NAMALWA (cell line): Measurements from ENCODE around the gene ENPP3.
"Not testable (repeated sequence)": the region's sequence is repeated elsewhere in the genome, so short reads cannot be mapped to it uniquely, and the experiment has no call there.

Source experiments
- DNase-seq: peaks from one replicate; pipeline ENCODE4 v3.0.0-alpha.2; 2015; ENCODE audit warnings: low spot score

Gene ENPP3

DNA sequence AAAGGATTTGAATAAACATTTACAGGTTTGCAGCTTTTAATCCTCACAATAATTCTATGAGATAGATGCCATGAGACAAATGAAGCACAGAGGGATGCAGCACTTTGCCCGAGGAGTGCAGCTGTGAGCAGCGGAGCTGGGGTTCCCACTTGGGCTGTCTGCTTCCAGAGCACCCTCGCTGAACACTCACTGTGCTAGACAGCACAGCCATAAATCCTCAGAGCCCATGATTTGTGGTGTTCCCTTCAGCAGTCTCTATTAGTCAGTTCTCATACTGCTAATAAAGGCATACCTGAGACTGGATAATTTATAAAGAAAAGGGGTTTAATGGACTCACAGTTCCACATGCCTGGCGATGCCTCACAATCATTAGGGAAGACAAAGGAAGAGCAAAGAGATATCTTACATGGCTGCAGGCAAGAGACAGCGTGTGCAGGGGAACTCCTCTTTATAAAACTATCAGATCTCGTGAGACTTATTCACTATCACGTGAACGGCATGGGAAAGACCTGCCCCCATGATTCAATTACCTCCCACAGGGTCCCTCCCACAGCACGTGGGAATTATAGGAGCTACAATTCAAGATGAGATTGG lies 99.0 kb downstream of the ENPP3 start:
- DNase-seq: no peak

DNA sequence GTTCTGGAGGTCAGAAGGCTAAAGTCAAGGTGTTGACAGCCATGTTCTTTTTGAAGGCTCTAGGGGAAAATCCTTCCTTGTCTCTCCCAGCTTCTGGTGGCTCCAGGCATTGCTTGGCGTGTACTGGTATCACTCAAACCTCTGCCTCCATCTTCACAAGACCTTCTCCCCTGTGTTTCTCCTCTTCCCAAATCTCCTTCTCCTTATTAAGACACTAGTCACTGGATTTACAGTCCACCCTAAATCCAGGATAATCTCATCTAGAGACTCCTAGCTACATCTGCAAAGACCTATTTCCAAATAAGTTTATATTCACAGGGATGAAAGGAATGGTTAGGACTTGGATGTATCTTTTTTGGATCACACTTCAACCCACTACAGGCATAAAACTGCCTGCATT lies 99.7 kb downstream of the ENPP3 start:
- no peak for DNase-seq

DNA sequence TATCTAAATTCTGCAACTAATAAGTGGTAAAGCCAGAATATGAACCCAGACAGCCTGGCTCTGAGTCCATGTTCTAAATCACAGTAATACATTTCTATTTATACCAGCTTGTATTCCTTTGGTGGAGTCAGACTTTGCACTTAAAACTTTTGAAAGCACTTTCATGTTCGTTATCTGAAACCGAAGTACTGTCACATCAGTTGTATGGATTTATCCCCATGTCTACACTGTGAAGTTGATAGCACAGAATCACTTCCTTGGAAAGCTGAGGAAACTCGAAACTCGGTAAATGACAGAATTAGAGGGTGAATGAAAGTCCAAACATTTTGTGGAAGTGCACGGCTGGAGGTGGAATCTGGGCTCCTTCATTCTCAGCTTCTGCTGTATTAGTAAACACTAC lies 102.0 kb downstream of the ENPP3 start:
- DNase-seq: no peak

- DNase-seq: no peak
Measured at GRCh38 chr6:131740161-131740560, 103.1 kb downstream of the ENPP3 start.

DNA sequence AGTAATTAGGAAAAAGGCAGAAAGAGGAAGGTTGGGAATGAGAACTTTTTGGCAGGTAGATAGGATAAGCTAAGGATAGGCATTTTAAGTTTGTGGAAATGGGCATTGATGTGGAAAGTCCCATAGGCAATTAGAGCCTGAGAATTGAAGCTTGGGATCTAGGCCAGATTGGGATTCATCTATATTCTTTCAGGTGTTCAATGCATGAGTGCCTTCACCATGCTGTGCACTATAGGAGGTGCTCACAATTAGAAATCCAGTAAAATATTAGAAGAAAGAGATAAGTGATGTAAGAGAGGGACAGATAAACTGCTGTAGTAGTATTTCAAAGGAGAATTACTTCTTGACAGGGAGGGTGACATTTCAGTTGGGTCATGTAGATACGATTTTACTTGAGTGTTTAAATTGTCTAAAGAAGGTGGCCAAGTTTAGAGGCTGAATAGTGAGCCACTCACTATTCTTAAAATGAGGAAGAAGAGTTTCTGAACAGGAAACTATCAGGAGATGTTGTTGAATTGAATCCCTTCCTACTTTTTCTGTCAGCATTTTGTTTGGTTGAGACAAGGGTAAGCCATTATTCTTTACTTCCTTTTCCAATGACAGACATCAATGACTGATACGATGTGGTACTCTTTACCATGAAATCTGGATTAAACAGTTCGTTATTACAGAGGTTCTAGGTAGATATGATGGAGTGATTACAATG lies 104.7 kb downstream of the ENPP3 start:
- DNase-seq: no peak

DNA sequence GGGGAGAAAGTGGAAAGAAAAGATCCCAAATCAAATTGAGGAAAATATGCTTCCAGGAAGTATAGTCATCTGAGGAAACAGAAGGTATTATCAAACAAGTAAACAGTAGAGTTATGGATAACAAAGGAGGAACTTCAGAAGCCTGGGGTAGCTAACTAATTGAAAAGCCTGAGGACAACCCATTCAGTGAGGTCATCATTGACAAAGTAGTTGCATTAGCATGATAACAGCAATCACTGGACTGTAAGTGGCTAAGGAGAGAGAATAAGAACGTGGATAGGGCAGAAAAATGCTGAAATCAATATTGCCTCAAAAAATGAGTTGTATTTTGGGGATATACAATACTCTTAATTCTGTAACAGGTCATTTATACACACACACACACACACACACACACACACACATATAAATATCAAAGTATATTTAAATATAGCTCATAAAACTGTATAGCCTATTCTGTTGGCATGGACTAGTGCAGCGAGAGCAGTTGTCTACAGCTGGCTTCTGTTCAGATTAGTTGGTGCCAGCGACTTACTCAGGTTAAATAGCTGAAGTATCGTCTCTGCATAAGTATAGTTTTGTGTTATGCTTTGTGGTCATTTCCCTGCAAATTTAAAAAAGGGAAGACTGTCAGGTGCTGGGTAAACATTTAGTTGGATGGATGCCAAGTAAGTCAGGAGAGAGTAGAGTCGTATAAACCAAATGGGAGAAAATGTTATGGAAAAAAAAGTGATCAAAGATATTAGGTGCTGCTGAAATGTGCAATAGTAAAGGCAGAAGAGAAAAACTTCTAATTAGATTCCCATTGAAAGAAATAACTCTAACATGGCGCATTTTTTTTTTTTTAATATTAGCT lies 107.6 kb downstream of the ENPP3 start:
- DNase-seq: no peak

- DNase-seq: no peak
Measured at GRCh38 chr6:131745476-131745875, 108.4 kb downstream of the ENPP3 start.

DNA sequence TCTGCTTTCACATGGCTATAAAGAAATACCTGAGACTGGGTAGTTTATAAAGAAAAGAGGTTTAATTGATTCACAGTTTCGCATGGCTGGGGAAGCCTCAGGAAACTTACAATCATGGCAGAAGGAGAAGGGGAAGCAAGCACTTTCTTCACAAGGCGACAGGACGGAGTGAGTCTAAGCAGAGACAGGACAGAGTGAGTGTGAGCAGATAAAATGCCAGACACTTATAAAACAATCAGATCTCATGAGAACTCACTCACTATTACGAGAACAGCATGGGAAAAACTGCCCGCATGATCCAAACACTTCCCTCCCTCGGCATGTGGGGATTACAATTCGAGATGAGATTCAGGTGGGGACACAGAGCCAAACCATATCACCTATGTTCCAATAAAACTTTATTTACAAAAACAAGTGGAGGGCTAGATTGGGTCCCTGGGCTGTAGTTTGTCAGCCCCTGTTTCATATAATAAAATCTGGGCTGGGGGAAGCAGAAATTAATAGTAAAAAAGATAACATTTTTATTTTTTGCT lies 110.8 kb downstream of the ENPP3 start:
- DNase-seq: no peak

DNA sequence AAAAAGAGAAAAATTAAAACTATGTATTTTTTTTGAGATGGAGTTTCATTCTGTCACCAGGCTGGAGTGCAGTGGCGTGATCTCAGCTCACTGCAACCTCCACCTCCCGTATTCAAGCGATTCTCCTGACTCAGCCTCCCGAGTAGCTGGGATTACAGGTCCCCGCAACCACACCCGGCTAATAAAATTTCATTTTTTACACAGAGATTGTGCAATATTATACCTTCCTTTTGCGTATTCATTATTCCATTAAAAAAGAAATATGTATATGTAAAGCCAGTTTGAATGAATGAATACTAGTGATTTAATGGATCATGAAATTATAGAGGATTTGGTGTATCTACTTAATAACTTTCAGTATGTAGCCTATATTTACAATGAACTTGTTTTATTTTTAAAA lies 111.9 kb downstream of the ENPP3 start:
- DNase-seq: no peak

GRCh38 chr6:131751012-131751715 lies 114.1 kb downstream of the ENPP3 start:
- not testable (repeated sequence) for DNase-seq

DNA sequence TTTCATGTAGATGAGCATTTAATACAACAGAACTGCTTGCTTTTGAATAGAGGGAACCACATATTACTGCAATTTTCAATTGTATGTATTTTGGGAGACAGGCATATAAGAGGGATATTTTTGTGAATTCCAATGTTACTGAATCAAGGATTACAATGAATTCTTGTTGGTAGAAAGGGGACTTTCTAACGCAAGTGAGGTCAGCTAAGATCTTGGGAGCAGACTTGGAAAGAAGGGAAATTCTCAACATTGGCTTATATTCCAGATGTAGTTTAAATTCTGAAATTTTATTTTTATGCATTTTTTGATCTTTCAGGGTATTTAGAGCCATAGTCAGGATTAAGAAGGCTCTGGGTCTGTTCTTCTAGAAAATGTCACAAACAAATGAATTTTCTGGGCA lies 117.0 kb downstream of the ENPP3 start:
- no peak for DNase-seq

GRCh38 chr6:131754715-131755567 lies 117.8 kb downstream of the ENPP3 start:
- DNase-seq: no peak

DNA sequence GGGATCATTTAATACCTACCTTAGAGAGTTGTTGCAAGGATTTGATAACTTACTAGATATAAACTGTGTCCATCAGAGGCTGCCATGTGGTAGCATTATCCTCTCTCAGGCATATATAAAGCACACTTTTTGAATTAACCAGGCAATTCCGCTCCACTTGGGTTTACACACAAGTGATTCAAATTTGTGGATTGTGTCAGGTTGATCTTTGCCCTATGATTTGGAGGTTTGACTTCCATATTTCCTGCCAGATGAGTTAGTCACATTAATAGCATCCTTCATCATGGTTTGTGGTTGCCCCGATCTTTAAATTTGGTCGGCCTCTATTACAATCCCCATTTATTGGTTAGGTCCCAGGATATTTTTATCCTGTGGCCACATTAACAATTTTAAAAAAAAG lies 118.5 kb downstream of the ENPP3 start:
- DNase-seq: no peak

DNA sequence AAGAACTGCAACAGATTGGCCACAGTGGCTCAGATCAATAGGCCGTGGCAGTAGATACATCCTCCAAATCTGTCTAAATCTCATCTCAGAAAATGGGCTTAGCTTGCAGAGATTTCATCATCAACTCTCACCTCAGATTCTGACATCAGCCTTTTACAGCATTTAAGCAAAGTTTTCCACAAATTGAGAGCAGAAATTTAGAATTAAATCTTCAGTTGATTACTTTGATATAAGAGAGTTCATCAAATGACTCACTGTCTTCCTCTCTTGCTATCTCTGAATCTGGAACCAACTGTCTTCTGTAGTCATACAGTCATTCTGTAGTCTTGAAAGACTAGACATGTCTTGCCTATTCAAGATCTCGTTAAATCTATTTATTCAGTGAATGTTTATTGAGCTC lies 118.9 kb downstream of the ENPP3 start:
- DNase-seq: no peak

- no peak for DNase-seq
Measured at GRCh38 chr6:131758920-131759319, 121.8 kb downstream of the ENPP3 start.

DNA sequence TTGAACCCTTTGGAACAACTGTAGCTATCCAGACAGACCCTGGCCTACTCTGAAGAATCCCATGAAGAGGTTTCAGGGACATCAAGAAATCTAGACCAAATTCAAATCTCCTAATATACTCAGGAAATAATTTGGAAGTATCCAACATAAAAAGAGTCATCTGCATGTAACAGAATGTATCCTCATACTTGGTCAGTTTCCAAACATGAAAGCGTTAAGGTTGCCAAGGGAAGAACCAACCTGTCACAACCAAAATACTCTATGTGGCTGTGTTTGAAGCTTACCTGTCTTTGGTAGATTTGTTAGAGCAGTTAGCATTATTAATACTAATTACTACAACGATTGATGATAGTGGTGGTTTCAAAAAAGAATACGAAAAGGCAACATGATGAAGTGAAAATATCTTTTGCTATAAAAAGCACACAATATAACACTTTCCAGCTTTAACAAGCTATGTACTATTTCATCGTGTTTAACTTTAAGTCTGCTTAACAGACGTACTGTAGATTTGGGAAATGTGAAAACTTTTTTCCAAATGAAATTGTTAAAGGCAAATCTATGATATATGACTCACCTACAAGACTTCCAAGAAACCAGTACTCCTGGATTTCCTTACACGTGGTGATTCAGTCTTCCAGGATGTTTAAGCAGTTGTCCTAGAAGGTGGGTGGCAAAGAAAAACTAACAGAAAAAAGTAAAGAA lies 124.1 kb downstream of the ENPP3 start:
- no peak for DNase-seq

GRCh38 chr6:131761762-131762067 lies 124.6 kb downstream of the ENPP3 start:
- no peak for DNase-seq

DNA sequence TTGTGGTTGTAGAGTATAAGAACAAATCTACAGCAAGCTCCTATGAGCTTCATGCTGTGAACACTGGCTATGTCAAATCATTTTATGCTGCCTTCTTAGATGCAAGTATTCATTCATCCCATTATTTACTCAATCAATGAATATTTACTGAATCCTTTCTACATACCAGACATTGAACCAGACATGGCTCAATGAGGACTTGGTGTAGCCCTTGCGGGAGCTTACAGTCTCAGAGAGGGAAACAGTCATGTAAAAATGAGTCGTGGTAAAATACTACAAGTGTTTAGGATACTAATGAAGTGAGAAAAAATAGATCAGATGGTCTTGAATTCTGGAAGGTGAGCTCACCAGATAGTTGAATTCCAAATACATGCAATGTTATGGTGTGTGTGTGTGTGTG lies 125.9 kb downstream of the ENPP3 start:
- no peak for DNase-seq

DNA sequence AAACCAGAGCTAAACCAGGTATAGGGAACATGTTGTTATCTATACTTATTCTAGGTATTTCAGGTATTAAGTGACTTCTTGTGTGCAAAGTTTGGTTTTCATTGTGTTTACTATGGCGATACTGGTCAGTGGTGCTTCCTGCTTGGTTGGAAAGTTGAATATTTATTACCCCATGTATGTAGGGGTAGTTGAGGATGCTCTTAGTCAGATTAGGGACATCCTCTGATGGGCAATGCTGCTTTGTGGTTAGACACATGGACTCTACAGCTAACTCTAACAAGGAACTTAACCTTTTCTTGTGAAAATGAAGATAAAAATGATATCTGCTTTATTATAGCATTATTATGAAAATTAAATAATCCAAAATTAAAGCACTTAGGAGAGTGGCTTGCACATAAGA lies 126.6 kb downstream of the ENPP3 start:
- DNase-seq: no peak

DNA sequence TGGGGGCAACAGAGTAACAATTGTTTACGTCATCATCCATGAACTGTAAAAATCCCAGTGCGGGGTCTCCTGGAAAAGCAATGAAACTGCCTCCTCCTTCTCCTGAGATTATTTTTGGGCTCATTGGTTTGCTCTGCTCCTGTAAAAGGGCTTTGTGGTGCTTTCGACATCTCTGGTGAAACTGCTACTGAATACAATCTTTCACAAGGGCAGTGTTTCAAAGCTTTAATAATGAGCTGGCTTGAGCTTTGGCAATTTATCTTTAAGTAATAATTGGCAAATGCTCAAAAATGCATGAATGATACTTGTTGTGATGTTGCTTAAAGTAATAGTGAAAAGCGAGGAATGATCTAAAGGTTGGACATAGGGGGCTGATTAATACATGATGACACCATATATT lies 127.2 kb downstream of the ENPP3 start:
- no peak for DNase-seq
